B cell (primary cell): ENCODE data around the gene TEX28. TPM values are rescaled to one million over a fixed set of nuclear protein-coding genes. Genes with fewer than 3 reads are reported as not detected.
"Not testable (repeated sequence)": the region's sequence is repeated elsewhere in the genome, so short reads cannot be mapped to it uniquely, and the experiment has no call there.

Experiments
- ATAC-seq: fragments of 200-7000 bp; cut with Tn5 transposase; one replicate; pipeline ENCODE4 v1.10.0; 2021; ENCODE audit warnings: low read depth, mild to moderate bottlenecking, moderate number of reproducible peaks, moderate library complexity
- CTCF ChIA-PET: fragments of 350-600 bp; sonication (Branson Sonifier 250); formaldehyde crosslinking; loops from one replicate; lab custom pipeline; 2021; ENCODE audit warnings: antibody characterized with exemption, inconsistent platforms; lab: Charles Lee
- POLR2A ChIA-PET: fragments of 350-600 bp; sonication (Branson Sonifier 250); formaldehyde crosslinking; loops from one replicate; lab custom pipeline; 2021; ENCODE audit warnings: antibody characterized with exemption; lab: Charles Lee
- DNase-seq: peaks from one replicate; pipeline ENCODE4 v3.0.0; 2013
- H2AFZ ChIP-seq: 2 replicates; pipeline ENCODE4 v1.6.1; 2012; ENCODE audit warnings: mild to moderate bottlenecking, low read depth, low read length; ENCODE audit not compliant: insufficient read depth, poor library complexity, severe bottlenecking
- H3K27ac ChIP-seq, 2 donors: 1 replicate in 1 of 2; 2 replicates in 1 of 2; pipeline ENCODE4 v1.5.1; 2012 to 2013; ENCODE audit warnings: low read length in 2 of 2, mild to moderate bottlenecking in 2 of 2, moderate library complexity in 1 of 2
- H3K27me3 ChIP-seq, 4 experiments: fragments of 200-600 bp in 1 of 4; sonication (generic) in 1 of 4; replicated peaks in 1 of 4; 1 replicate in 2 of 4; 2 replicates in 2 of 4; pipeline versions ENCODE4 v1.6.1 to v1.7.0; 2013 to 2016; ENCODE audit warnings: low read length in 3 of 4, mild to moderate bottlenecking in 2 of 4, mixed read lengths in 1 of 4, moderate library complexity in 1 of 4; ENCODE audit not compliant: insufficient read depth in 4 of 4, control insufficient read depth in 3 of 4; ENCODE audit errors: control extremely low read depth in 1 of 4
- H3K36me3 ChIP-seq, 2 experiments: replicated peaks in 1 of 2; 1 replicate in 1 of 2; 2 replicates in 1 of 2; pipeline versions ENCODE4 v1.6.1 to v1.7.1; 2013; ENCODE audit warnings: low read length in 1 of 2; ENCODE audit not compliant: insufficient read depth in 2 of 2, control insufficient read depth in 1 of 2; ENCODE audit errors: control extremely low read depth in 1 of 2, extremely low read depth in 1 of 2
- H3K4me1 ChIP-seq, 2 donors: fragments of 200-600 bp in 1 of 2; sonication (generic) in 1 of 2; 1 replicate in 1 of 2; 2 replicates in 1 of 2; pipeline versions ENCODE4 v1.5.1 to v1.6.1; 2013 to 2017; ENCODE audit warnings: low read length in 2 of 2; ENCODE audit not compliant: control insufficient read depth in 2 of 2, insufficient read depth in 2 of 2
- H3K4me2 ChIP-seq: replicated peaks from 2 replicates; pipeline ENCODE3; 2012; ENCODE audit warnings: mild to moderate bottlenecking, low read depth, low read length; ENCODE audit not compliant: poor library complexity, severe bottlenecking
- H3K4me3 ChIP-seq, 5 experiments: fragments of 200-600 bp in 1 of 5; sonication (generic) in 1 of 5; 1 replicate in 3 of 5; 2 replicates in 2 of 5; pipeline versions ENCODE4 v1.5.1 to v1.7.0; 2011 to 2016; ENCODE audit warnings: low read length in 4 of 5, mild to moderate bottlenecking in 4 of 5, low read depth in 2 of 5, control low read depth in 1 of 5, moderate library complexity in 1 of 5; ENCODE audit not compliant: insufficient read depth in 1 of 5; ENCODE audit errors: control extremely low read depth in 1 of 5, extremely low read depth in 1 of 5
- H3K79me2 ChIP-seq: fragments of 200-600 bp; sonication (generic); one replicate; pipeline ENCODE4 v1.6.0; 2016; ENCODE audit warnings: low read length; ENCODE audit not compliant: control insufficient read depth, insufficient read depth
- H3K9ac ChIP-seq: fragments of 200-600 bp; sonication (generic); 2 replicates; pipeline ENCODE4 v1.6.1; 2017; ENCODE audit warnings: mild to moderate bottlenecking, low read length, moderate library complexity
- H3K9me3 ChIP-seq, 3 donors: one replicate each; pipeline versions ENCODE4 v1.6.1 to v1.7.1; 2013; ENCODE audit warnings: low read length in 2 of 3; ENCODE audit not compliant: control insufficient read depth in 2 of 3, insufficient read depth in 1 of 3; ENCODE audit errors: control extremely low read depth in 1 of 3
- H4K20me1 ChIP-seq: 2 replicates; pipeline ENCODE4 v1.6.0; 2012; ENCODE audit warnings: mild to moderate bottlenecking, low read length; ENCODE audit not compliant: insufficient read depth, control insufficient read depth, poor library complexity, severe bottlenecking
- H3K27ac Mint-ChIP-seq: one replicate; pipeline ENCODE4 v1.8.0; 2021; ENCODE audit warnings: mixed read lengths
- H3K27me3 Mint-ChIP-seq: one replicate; pipeline ENCODE4 v1.8.0; 2021; ENCODE audit warnings: mixed read lengths
- H3K4me1 Mint-ChIP-seq: one replicate; pipeline ENCODE4 v1.8.0; 2021; ENCODE audit warnings: mixed read lengths
- H3K4me3 Mint-ChIP-seq: one replicate; pipeline ENCODE4 v1.8.0; 2021; ENCODE audit warnings: mixed read lengths
- H3K9me3 Mint-ChIP-seq: one replicate; pipeline ENCODE4 v1.8.0; 2022; ENCODE audit warnings: mixed read lengths; ENCODE audit not compliant: insufficient read depth
- WGBS: methylation state at CpG from one replicate; pipeline ENCODE4 v1.1.5; 2013; ENCODE audit warnings: missing lambda C conversion rate; ENCODE audit not compliant: insufficient coverage; 5-methylcytosine and 5-hydroxymethylcytosine counted together
- intact Hi-C: fragments of 100-400 bp; cut with micrococcal nuclease; formaldehyde crosslinking; loops from one replicate; pipeline ENCODE4 v1.10.0; 2022
- polyA plus RNA-seq: library from polyadenylated mRNA; depleted of rRNA; stranded (reverse); fragments of >200 nt; gene quantifications from 2 replicates; pipeline ENCODE4 v1.2.3, GENCODE V29; 2012
- total RNA-seq, 2 donors: library from RNA; stranded (reverse); fragments of 120-200 nt in 1 of 2; gene quantifications; 1 replicate in 1 of 2; 2 replicates in 1 of 2; pipeline versions ENCODE4 v1.2.3 to v1.2.4, GENCODE V29; 2013 to 2022

Gene TEX28
- total and polyA plus RNA-seq, 2 donors (not counting 1 experiment from before 2014, with no cell fraction given): not detected

- ATAC-seq: peak; percentile 92
- H3K4me1 ChIP-seq, DNase-seq, H3K27ac ChIP-seq, CTCF ChIA-PET, H3K79me2 ChIP-seq, H3K9ac ChIP-seq, H3K27me3 Mint-ChIP-seq, H4K20me1 ChIP-seq, H3K27me3 ChIP-seq, intact Hi-C loops, H3K27ac Mint-ChIP-seq, POLR2A ChIA-PET, H3K36me3 ChIP-seq, H3K4me3 ChIP-seq, H3K9me3 ChIP-seq, H3K9me3 Mint-ChIP-seq, H3K4me2 ChIP-seq, H3K4me3 Mint-ChIP-seq, H3K4me1 Mint-ChIP-seq, H2AFZ ChIP-seq: not testable (repeated sequence)
- WGBS: no CpG with 5 or more reads among the region's 23 CpGs
Observed at GRCh38 chrX:154284489-154285338, 10.2 kb downstream of the TEX28 start.

- H3K4me3 ChIP-seq, H3K27ac ChIP-seq, intact Hi-C loops, H3K27me3 ChIP-seq, H3K4me2 ChIP-seq, H3K9me3 Mint-ChIP-seq, H3K9me3 ChIP-seq, H3K4me1 Mint-ChIP-seq, DNase-seq, H3K27ac Mint-ChIP-seq, H3K36me3 ChIP-seq, ATAC-seq, CTCF ChIA-PET, H3K79me2 ChIP-seq, POLR2A ChIA-PET, H4K20me1 ChIP-seq, H3K4me3 Mint-ChIP-seq, H3K9ac ChIP-seq, H2AFZ ChIP-seq, H3K27me3 Mint-ChIP-seq, H3K4me1 ChIP-seq: not testable (repeated sequence)
- no CpG with 5 or more reads among the region's 3 CpGs for WGBS
Observed at GRCh38 chrX:154269245-154269644, 25.7 kb downstream of the TEX28 start.

- WGBS: no CpG with 5 or more reads among the region's 6 CpGs
- H2AFZ ChIP-seq, H3K4me1 ChIP-seq, H3K4me3 ChIP-seq, CTCF ChIA-PET, H3K27me3 Mint-ChIP-seq, H3K9me3 ChIP-seq, intact Hi-C loops, H3K9ac ChIP-seq, ATAC-seq, H3K4me3 Mint-ChIP-seq, H3K79me2 ChIP-seq, H3K4me1 Mint-ChIP-seq, POLR2A ChIA-PET, H4K20me1 ChIP-seq, H3K36me3 ChIP-seq, H3K27me3 ChIP-seq, H3K27ac ChIP-seq, H3K4me2 ChIP-seq, H3K27ac Mint-ChIP-seq, H3K9me3 Mint-ChIP-seq, DNase-seq: not testable (repeated sequence)
Observed at GRCh38 chrX:154263072-154263471, 31.9 kb downstream of the TEX28 start.

- H3K36me3 ChIP-seq, H2AFZ ChIP-seq, H3K4me3 ChIP-seq, H3K27me3 Mint-ChIP-seq, H3K9me3 Mint-ChIP-seq, H3K79me2 ChIP-seq, POLR2A ChIA-PET, H4K20me1 ChIP-seq, H3K27ac ChIP-seq, CTCF ChIA-PET, H3K9ac ChIP-seq, H3K27ac Mint-ChIP-seq, H3K4me1 ChIP-seq, H3K27me3 ChIP-seq, H3K4me1 Mint-ChIP-seq, intact Hi-C loops, DNase-seq, H3K9me3 ChIP-seq, ATAC-seq, H3K4me2 ChIP-seq, H3K4me3 Mint-ChIP-seq: not testable (repeated sequence)
- WGBS: no CpG with 5 or more reads among the region's 10 CpGs
Observed at GRCh38 chrX:154258711-154259110, 36.2 kb downstream of the TEX28 start.
